IMR-90 (cell line): ENCODE measurements around the gene HOXD8. TPM values are rescaled to one million over a fixed set of nuclear protein-coding genes. Genes with fewer than 3 reads are reported as not detected.

Experiments
- ATAC-seq: fragments of 200-7000 bp; cut with Tn5 transposase; 2 replicates; pipeline ENCODE4 v1.9.1; 2020; ENCODE audit warnings: low read depth, mild to moderate bottlenecking, moderate library complexity
- BruUV-seq: library from RNA; stranded (reverse); fragments of 400-500 nt; replicated peaks from 2 replicates; lab custom pipeline; 2021; lab: Mats Ljungman, UMichigan
- CTCF ChIA-PET: fragments of 300-600 bp; formaldehyde crosslinking; extraction: SDS; loops from one replicate; lab custom pipeline; 2021; ENCODE audit warnings: antibody characterized with exemption; lab: Yijun Ruan, JAX
- POLR2A ChIA-PET: fragments of 300-600 bp; sonication (Branson Sonifier 250); formaldehyde crosslinking; loops from one replicate; lab custom pipeline; 2022; ENCODE audit warnings: antibody characterized with exemption; ENCODE audit not compliant: unreplicated experiment; lab: Charles Lee
- DNase-seq: peaks from one replicate; pipeline ENCODE4 v3.0.0; 2013
- H2AFZ ChIP-seq: replicated peaks from 2 replicates; pipeline ENCODE3; 2013; ENCODE audit warnings: low read length, mild to moderate bottlenecking; ENCODE audit not compliant: poor library complexity
- H2AK5ac ChIP-seq: 2 replicates; pipeline ENCODE4 v1.6.1; 2013; ENCODE audit warnings: low read depth, low read length, inconsistent platforms
- H2AK9ac ChIP-seq: replicated peaks from 2 replicates; pipeline ENCODE3; 2013; ENCODE audit warnings: mild to moderate bottlenecking, low read depth, low read length, moderate library complexity; ENCODE audit not compliant: poor library complexity
- H2BK120ac ChIP-seq: 2 replicates; pipeline ENCODE4 v1.6.1; 2013; ENCODE audit warnings: low read depth, low read length, inconsistent platforms
- H2BK15ac ChIP-seq: 3 replicates; pipeline ENCODE4 v1.6.1; 2013; ENCODE audit warnings: low read depth, low read length, inconsistent platforms
- H2BK20ac ChIP-seq: 2 replicates; pipeline ENCODE4 v1.6.1; 2013; ENCODE audit warnings: low read depth, mild to moderate bottlenecking, inconsistent platforms, low read length, moderate library complexity
- H2BK5ac ChIP-seq: 2 replicates; pipeline ENCODE4 v1.6.1; 2013; ENCODE audit warnings: mild to moderate bottlenecking, low read depth, low read length, inconsistent platforms; ENCODE audit not compliant: poor library complexity, severe bottlenecking
- H3K14ac ChIP-seq: replicated peaks from 2 replicates; pipeline ENCODE4 v1.6.1; 2013; ENCODE audit warnings: low read depth, low read length, inconsistent platforms
- H3K18ac ChIP-seq: 2 replicates; pipeline ENCODE4 v1.6.1; 2013; ENCODE audit warnings: low read depth, low read length, control low read depth
- H3K23ac ChIP-seq: 2 replicates; pipeline ENCODE4 v1.6.1; 2013; ENCODE audit warnings: low read depth, low read length, inconsistent platforms
- H3K27ac ChIP-seq: 2 replicates; pipeline ENCODE4 v1.5.1; 2013; ENCODE audit warnings: mild to moderate bottlenecking, control low read depth, low read length; ENCODE audit not compliant: insufficient read depth
- H3K27me3 ChIP-seq: 2 replicates; pipeline ENCODE4 v1.6.1; 2013; ENCODE audit warnings: low read length; ENCODE audit not compliant: control insufficient read depth, insufficient read depth
- H3K36me3 ChIP-seq: 2 replicates; pipeline ENCODE4 v1.6.1; 2013; ENCODE audit warnings: low read length, mixed read lengths; ENCODE audit not compliant: control insufficient read depth, insufficient read depth
- H3K4ac ChIP-seq: 2 replicates; pipeline ENCODE4 v1.6.1; 2013; ENCODE audit warnings: low read depth, low read length, inconsistent platforms
- H3K4me1 ChIP-seq: 2 replicates; pipeline ENCODE4 v1.6.1; 2013; ENCODE audit warnings: low read length, mixed read lengths; ENCODE audit not compliant: control insufficient read depth, insufficient read depth
- H3K4me2 ChIP-seq: 2 replicates; pipeline ENCODE4 v1.6.1; 2013; ENCODE audit warnings: low read depth, mild to moderate bottlenecking, control low read depth, low read length, moderate library complexity
- H3K4me3 ChIP-seq: 2 replicates; pipeline ENCODE4 v1.5.1; 2013; ENCODE audit warnings: low read depth, mild to moderate bottlenecking, control low read depth, low read length, moderate library complexity; ENCODE audit not compliant: insufficient read depth
- H3K56ac ChIP-seq: 2 replicates; pipeline ENCODE4 v1.6.1; 2013; ENCODE audit warnings: low read length, inconsistent platforms; ENCODE audit not compliant: insufficient read depth; ENCODE audit errors: extremely low read depth
- H3K79me1 ChIP-seq, 2 experiments: 2 replicates each; pipeline ENCODE4 v1.6.1; 2013; ENCODE audit warnings: low read length in 2 of 2, inconsistent platforms in 1 of 2, low read depth in 1 of 2
- H3K9ac ChIP-seq: 2 replicates; pipeline ENCODE4 v1.6.1; 2013; ENCODE audit warnings: low read depth, low read length, control low read depth
- H3K9me1 ChIP-seq: 2 replicates; pipeline ENCODE4 v1.6.1; 2013; ENCODE audit warnings: low read length, inconsistent platforms; ENCODE audit not compliant: insufficient read depth
- H3K9me3 ChIP-seq: 2 replicates; pipeline ENCODE4 v1.6.1; 2013; ENCODE audit warnings: low read length; ENCODE audit not compliant: control insufficient read depth, insufficient read depth
- H4K20me1 ChIP-seq: 2 replicates; pipeline ENCODE4 v1.6.1; 2013; ENCODE audit warnings: low read length, inconsistent platforms; ENCODE audit not compliant: insufficient read depth
- H4K5ac ChIP-seq: 2 replicates; pipeline ENCODE4 v1.6.1; 2013; ENCODE audit warnings: mild to moderate bottlenecking, low read depth, low read length, control low read depth
- H4K8ac ChIP-seq, 2 experiments: 2 replicates each; pipeline ENCODE4 v1.6.1; 2013; ENCODE audit warnings: low read depth in 2 of 2, low read length in 2 of 2, control low read depth in 1 of 2, inconsistent platforms in 1 of 2
- H4K91ac ChIP-seq: 2 replicates; pipeline ENCODE4 v1.6.1; 2013; ENCODE audit warnings: low read depth, low read length, inconsistent platforms; ENCODE audit not compliant: insufficient read depth
- BHLHE40 ChIP-seq: fragments of 150-350 bp; IDR thresholded peaks from 2 replicates; pipeline ENCODE4 v1.6.1; 2016; ENCODE audit warnings: mild to moderate bottlenecking, low read depth, low read length
- CEBPB ChIP-seq: IDR thresholded peaks from 2 replicates; pipeline ENCODE4 v1.6.1; 2012; ENCODE audit warnings: low read depth, low read length, improper control_type of control experiment
- CHD1 ChIP-seq: IDR thresholded peaks from 2 replicates; pipeline ENCODE4 v1.6.1; 2012; ENCODE audit warnings: low read depth, low read length, improper control_type of control experiment
- CTCF ChIP-seq: conservative IDR thresholded peaks from 2 replicates; pipeline ENCODE4 v1.5.1; 2012; ENCODE audit warnings: mild to moderate bottlenecking, low read depth, low read length, improper control_type of control experiment
- FOS ChIP-seq: fragments of 150-350 bp; IDR thresholded peaks from 2 replicates; pipeline ENCODE4 v1.6.1; 2016; ENCODE audit warnings: low read depth, low read length
- MAFK ChIP-seq: IDR thresholded peaks from 2 replicates; pipeline ENCODE4 v1.6.1; 2012; ENCODE audit warnings: low read depth, low read length, improper control_type of control experiment
- MAZ ChIP-seq: IDR thresholded peaks from 2 replicates; pipeline ENCODE4 v1.6.1; 2012; ENCODE audit warnings: low read depth, mild to moderate bottlenecking, low read length, improper control_type of control experiment, moderate library complexity, borderline replicate concordance
- MXI1 ChIP-seq: IDR thresholded peaks from 2 replicates; pipeline ENCODE4 v1.6.1; 2012; ENCODE audit warnings: low read depth, mild to moderate bottlenecking, low read length, moderate library complexity, borderline replicate concordance
- NFE2L2 ChIP-seq: fragments of 150-350 bp; IDR thresholded peaks from 2 replicates; pipeline ENCODE4 v1.6.1; 2016; ENCODE audit warnings: low read depth, mild to moderate bottlenecking, low read length
- POLR2A ChIP-seq: IDR thresholded peaks from 2 replicates; pipeline ENCODE4 v1.6.1; 2012; ENCODE audit warnings: mild to moderate bottlenecking, low read depth, low read length
- RAD21 ChIP-seq: IDR thresholded peaks from 2 replicates; pipeline ENCODE4 v1.6.1; 2012; ENCODE audit warnings: low read length, improper control_type of control experiment
- RCOR1 ChIP-seq: IDR thresholded peaks from 2 replicates; pipeline ENCODE4 v1.6.1; 2012; ENCODE audit warnings: mild to moderate bottlenecking, low read length, improper control_type of control experiment; ENCODE audit not compliant: insufficient replicate concordance
- RFX5 ChIP-seq: IDR thresholded peaks from 2 replicates; pipeline ENCODE4 v1.8.0; 2012; ENCODE audit warnings: low read depth, mild to moderate bottlenecking, low read length, moderate library complexity
- SMC3 ChIP-seq: fragments of 150-350 bp; IDR thresholded peaks from 2 replicates; pipeline ENCODE4 v1.6.1; 2016; ENCODE audit warnings: low read depth, mild to moderate bottlenecking, antibody characterized with exemption, low read length, moderate library complexity
- WGBS, 2 experiments: methylation state at CpG; one replicate each; pipeline versions ENCODE4 v1.1.5 to v1.1.7; 2013; ENCODE audit warnings: missing lambda C conversion rate in 2 of 2; ENCODE audit not compliant: insufficient read length in 1 of 2; ENCODE audit errors: extremely low coverage in 2 of 2; 5-methylcytosine and 5-hydroxymethylcytosine counted together
- dilution Hi-C: fragments of 300-500 bp; cut with HindIII; formaldehyde crosslinking; loops from one replicate; pipeline ENCODE4 v1.14.3; 2018; ENCODE audit warnings: low sequenced_read_pairs; ENCODE audit not compliant: unreplicated experiment
- in situ Hi-C: fragments of 300-500 bp; cut with MboI; formaldehyde crosslinking; loops from 3 replicates; pipeline ENCODE4 v1.14.3; 2019; ENCODE audit warnings: low sequenced_read_pairs, inconsistent platforms, mixed read lengths
- intact Hi-C: fragments of 100-400 bp; cut with micrococcal nuclease; formaldehyde crosslinking; loops from 2 replicates; pipeline ENCODE4 v1.10.0; 2022
- polyA plus RNA-seq, 3 experiments: library from polyadenylated mRNA; depleted of rRNA; stranded (reverse); fragments of >200 nt; gene quantifications; 2 replicates each; pipeline ENCODE4 v1.2.3, GENCODE V29; 2012; ENCODE audit warnings: low replicate concordance in 1 of 3
- total RNA-seq: library from RNA; depleted of rRNA; stranded (reverse); fragments of >200 nt; gene quantifications from 2 replicates; pipeline ENCODE4 v1.2.3, GENCODE V29; 2012
- TF ChIP-seq, protein P1 (sequence below): fragments of 150-350 bp; IDR thresholded peaks from 2 replicates; pipeline ENCODE4 v1.6.1; 2016; ENCODE audit warnings: low read depth, mild to moderate bottlenecking, low read length, moderate library complexity, borderline replicate concordance
- TF ChIP-seq, protein P2 (sequence below): fragments of 150-350 bp; IDR thresholded peaks from 2 replicates; pipeline ENCODE4 v1.6.1; 2017; ENCODE audit warnings: mild to moderate bottlenecking, antibody characterized with exemption, low read length, low read depth

Gene HOXD8
- total and polyA plus RNA-seq, 2 of the 4 experiments (the other 2 are of a cell fraction) = not detected

GRCh38 chr2:176123411-176124109, 5.9 kb upstream of the HOXD8 start:
- 0% methylated on average over 21 of the region's 40 CpGs; no CpG with 5 or more reads in 1 of the 2 experiments for WGBS, 2 experiments
- Histone ChIP-seq H3K9me3 (peaks cover 3% of the 10 kb centered on the region), H3K27ac (no peak overlapping the region), H3K27me3 (peaks cover 90% of the 10 kb centered on the region), H2BK5ac (no peak overlapping the region), H3K23ac (no peak overlapping the region), H3K4me1 (no peaks in the 10 kb centered on the region), H3K36me3 (no peaks in the 10 kb centered on the region), H3K4me3 (no peak overlapping the region), H3K4me2 (no peak overlapping the region), H2BK15ac (no peak overlapping the region), H4K20me1 (no peaks in the 10 kb centered on the region; the same call in 1 of the 2 replicates), H2AK5ac (no peak overlapping the region), H3K14ac (no peak overlapping the region), H2AK9ac (no peak overlapping the region), H4K91ac (no peak overlapping the region), H2AFZ (peak overlapping the region; percentile 19), H3K9ac (no peak overlapping the region), H3K79me1 (no peaks in the 10 kb centered on the region), H4K5ac (no peak overlapping the region), H4K8ac (no peak overlapping the region), H3K18ac (no peak overlapping the region), H3K4ac (no peak overlapping the region), H2BK20ac (no peak overlapping the region), H2BK120ac (no peak overlapping the region), H3K9me1 (no peaks in the 10 kb centered on the region), H3K56ac (no peak overlapping the region)
- TF ChIP-seq POLR2A (no peak), NFE2L2 (no peak), CTCF (no peak), CHD1 (no peak), CEBPB (no peak), MXI1 (no peak), RAD21 (no peak), SMC3 (no peak), FOS (no peak), RFX5 (no peak), MAFK (no peak), MAZ (no peak), BHLHE40 (no peak), RCOR1 (no peak)
- TF ChIP-seq, protein P1, sequence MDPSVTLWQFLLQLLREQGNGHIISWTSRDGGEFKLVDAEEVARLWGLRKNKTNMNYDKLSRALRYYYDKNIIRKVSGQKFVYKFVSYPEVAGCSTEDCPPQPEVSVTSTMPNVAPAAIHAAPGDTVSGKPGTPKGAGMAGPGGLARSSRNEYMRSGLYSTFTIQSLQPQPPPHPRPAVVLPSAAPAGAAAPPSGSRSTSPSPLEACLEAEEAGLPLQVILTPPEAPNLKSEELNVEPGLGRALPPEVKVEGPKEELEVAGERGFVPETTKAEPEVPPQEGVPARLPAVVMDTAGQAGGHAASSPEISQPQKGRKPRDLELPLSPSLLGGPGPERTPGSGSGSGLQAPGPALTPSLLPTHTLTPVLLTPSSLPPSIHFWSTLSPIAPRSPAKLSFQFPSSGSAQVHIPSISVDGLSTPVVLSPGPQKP = no peak
- TF ChIP-seq, protein P2, sequence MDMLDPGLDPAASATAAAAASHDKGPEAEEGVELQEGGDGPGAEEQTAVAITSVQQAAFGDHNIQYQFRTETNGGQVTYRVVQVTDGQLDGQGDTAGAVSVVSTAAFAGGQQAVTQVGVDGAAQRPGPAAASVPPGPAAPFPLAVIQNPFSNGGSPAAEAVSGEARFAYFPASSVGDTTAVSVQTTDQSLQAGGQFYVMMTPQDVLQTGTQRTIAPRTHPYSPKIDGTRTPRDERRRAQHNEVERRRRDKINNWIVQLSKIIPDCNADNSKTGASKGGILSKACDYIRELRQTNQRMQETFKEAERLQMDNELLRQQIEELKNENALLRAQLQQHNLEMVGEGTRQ = no peak
- intact Hi-C loops = no loop called here
- BruUV-seq = no TSS peak
- ATAC-seq (no peak), DNase-seq (no peak)
- in situ Hi-C loops = loop anchor here (10.0 kb wide), 2 partner anchors 331 to 1031 kb away; no protein-coding TSS in a partner anchor
- ChIA-PET CTCF (no interaction called here), POLR2A (no interaction called here)
- dilution Hi-C loops = no loop called here
